Renal cortical epithelial cell (primary cell): Measurements from ENCODE around the gene CSF1R. TPM values are rescaled to one million over a fixed set of nuclear protein-coding genes. Genes with fewer than 3 reads are reported as not detected.
"Not testable (repeated sequence)": the region's sequence is repeated elsewhere in the genome, so short reads cannot be mapped to it uniquely, and the experiment has no call there.

Experiments used
- DNase-seq: peaks from one replicate; pipeline ENCODE4 v3.0.0-alpha.2; 2011; ENCODE audit warnings: low read depth
- total RNA-seq: library from RNA; depleted of rRNA; stranded (reverse); fragments of >200 nt; gene quantifications from 2 replicates; pipeline ENCODE4 v1.2.3, GENCODE V29; 2014

The CSF1R gene
- total RNA-seq, 1 donor from 2014 or later, result not detected

GRCh38 chr5:150055326-150056074, 30.9 kb downstream of the CSF1R start:
- no peak for DNase-seq

GRCh38 chr5:150054569-150054968, 31.8 kb downstream of the CSF1R start:
- DNase-seq, result no peak

- DNase-seq, result no peak
Observed at GRCh38 chr5:150053713-150054392, 32.5 kb downstream of the CSF1R start.

GRCh38 chr5:150052956-150053712, 33.2 kb downstream of the CSF1R start:
- DNase-seq, result peak; percentile 82

GRCh38 chr5:150052226-150052955, 34.0 kb downstream of the CSF1R start:
- DNase-seq, result no peak

GRCh38 chr5:150051657-150052195, 34.6 kb downstream of the CSF1R start:
- DNase-seq, result no peak

GRCh38 chr5:150050172-150050811, 36.1 kb downstream of the CSF1R start:
- peak; percentile 87 for DNase-seq

GRCh38 chr5:150046031-150046430, 40.3 kb downstream of the CSF1R start:
- no peak for DNase-seq

GRCh38 chr5:150045549-150045948, 40.8 kb downstream of the CSF1R start:
- no peak for DNase-seq

GRCh38 chr5:150044712-150045111, 41.6 kb downstream of the CSF1R start:
- no peak for DNase-seq

GRCh38 chr5:150044329-150044681, 42.0 kb downstream of the CSF1R start:
- peak; percentile 42 for DNase-seq

GRCh38 chr5:150043657-150044328, 42.6 kb downstream of the CSF1R start:
- no peak for DNase-seq

- DNase-seq, result no peak
Observed at GRCh38 chr5:150042459-150042858, 43.9 kb downstream of the CSF1R start.

GRCh38 chr5:150038547-150038946, 47.8 kb downstream of the CSF1R start:
- DNase-seq, result no peak

- DNase-seq, result peak; percentile 14
Observed at GRCh38 chr5:150036513-150036912, 49.8 kb downstream of the CSF1R start.

GRCh38 chr5:150035139-150035895, 51.0 kb downstream of the CSF1R start:
- no peak for DNase-seq

GRCh38 chr5:150034662-150035061, 51.7 kb downstream of the CSF1R start:
- peak; percentile 64 for DNase-seq

- DNase-seq, result no peak
Observed at GRCh38 chr5:150033334-150033733, 53.0 kb downstream of the CSF1R start.

GRCh38 chr5:150028047-150028446, 58.3 kb downstream of the CSF1R start:
- DNase-seq, result not testable (repeated sequence)

- DNase-seq, result no peak
Observed at GRCh38 chr5:150026682-150027172, 59.6 kb downstream of the CSF1R start.
